Activated gamma-delta T cell (primary cell): ENCODE data around the gene PIK3CD.
"Not testable (repeated sequence)": the region's sequence is repeated elsewhere in the genome, so short reads cannot be mapped to it uniquely, and the experiment has no call there.

ENCODE experiments used
- DNase-seq: peaks from one replicate; lab custom pipeline; 2025; lab: John Stamatoyannopoulos, UW

The PIK3CD gene

DNA sequence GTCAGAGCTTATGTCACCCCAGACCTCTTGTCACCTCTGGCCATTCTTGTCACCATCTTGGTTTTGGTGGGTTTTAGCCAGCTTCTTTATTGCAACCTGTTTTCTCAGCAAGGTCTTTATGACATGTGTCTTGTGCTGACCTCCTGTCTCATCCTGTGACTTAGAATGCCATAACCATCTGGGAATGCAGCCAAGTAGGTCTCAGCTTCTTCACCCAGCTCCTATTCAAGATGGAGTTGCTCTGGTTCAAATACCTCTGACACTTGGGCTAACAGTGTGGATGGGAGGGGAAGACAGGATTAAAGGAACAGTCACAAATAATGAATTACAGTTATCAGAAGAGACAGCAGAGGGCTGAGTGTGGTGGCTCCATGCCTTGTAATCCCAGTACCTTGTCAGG lies 30.5 kb upstream of the PIK3CD start:
- no peak for DNase-seq

- no peak for DNase-seq
These were observed 27.4 kb upstream of the PIK3CD start for GRCh38 chr1:9624081-9624480.

DNA sequence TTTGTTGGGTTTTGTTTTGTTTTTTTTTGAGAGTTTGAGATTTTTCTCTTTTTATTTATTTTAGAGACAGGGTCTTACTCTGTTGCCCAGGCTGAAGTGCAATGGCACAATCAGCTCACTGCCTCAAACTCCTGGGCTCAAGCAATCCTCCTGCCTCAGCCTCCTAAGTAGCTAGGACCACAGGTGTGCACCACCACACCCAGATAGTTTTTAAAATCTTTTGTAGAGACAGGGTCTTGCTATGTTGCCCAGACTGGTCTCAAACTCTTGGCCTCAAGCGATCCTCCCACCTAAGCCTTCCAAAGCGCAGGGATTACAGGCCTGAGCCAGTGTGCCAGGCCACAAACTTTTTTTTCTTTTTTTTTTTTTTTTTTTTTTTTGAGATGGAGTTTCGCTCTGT lies 26.5 kb upstream of the PIK3CD start:
- DNase-seq, result not testable (repeated sequence)

DNA sequence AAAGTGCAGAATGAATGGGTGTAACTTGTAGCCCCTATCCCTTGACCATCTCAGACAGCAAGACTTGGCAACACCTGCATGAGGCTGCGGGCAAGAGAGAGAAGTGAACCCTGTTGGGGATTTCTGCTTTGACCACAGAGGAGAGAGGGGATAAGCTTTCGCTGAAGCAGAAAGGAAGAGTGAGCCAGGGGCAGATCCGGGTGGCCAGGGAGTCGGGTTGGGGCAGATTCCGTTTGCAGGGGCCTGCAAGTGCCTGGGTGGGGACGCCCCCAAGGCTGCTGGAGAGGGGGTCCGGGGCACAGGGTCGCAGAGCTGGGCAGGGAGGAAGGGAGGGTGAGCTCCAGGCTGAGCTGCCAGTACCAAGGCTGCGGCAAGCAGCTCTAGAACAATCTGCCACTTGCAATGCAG lies 25.3 kb upstream of the PIK3CD start:
- DNase-seq, result no peak

- DNase-seq, result no peak
These were observed 22.7 kb upstream of the PIK3CD start for GRCh38 chr1:9628541-9629444.

DNA sequence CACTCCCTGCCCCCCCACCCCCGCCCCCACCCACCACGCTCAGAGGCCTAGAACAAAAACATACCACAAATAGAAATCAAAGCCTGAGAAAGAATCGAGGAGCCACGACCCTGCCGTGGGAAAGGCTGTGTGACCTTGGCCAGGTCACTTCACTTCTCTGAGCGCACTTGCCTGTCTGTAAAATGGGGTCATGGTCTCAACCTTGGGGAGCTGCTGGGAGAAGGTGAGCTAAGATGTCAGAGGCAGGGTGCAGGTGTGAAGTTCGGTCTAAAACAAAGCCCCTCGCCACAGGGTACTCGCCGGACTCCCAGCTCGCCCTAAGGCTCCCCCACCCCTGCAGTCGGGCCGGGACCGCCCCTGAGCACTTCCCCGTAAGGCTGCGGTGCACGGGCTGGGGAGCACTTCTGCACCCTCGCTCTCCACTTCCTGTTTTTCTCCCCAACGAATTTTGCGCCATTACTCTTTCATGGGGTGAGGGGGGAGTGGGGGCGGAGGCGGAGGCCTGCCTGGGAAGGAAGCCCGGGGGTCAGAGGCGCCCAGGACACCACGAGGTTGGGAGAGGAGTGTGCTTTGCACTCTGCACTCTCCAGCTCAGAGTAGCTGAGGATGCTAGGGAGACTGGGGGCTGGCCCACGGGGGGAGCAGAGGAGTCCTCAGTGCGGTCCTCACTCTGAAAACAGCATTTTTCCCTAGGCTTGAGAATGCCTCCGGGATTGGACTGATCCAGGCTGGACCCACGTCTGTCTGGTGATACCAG lies 21.9 kb upstream of the PIK3CD start:
- DNase-seq, result peak; percentile 53

GRCh38 chr1:9630331-9631111 lies 21.0 kb upstream of the PIK3CD start:
- no peak for DNase-seq

DNA sequence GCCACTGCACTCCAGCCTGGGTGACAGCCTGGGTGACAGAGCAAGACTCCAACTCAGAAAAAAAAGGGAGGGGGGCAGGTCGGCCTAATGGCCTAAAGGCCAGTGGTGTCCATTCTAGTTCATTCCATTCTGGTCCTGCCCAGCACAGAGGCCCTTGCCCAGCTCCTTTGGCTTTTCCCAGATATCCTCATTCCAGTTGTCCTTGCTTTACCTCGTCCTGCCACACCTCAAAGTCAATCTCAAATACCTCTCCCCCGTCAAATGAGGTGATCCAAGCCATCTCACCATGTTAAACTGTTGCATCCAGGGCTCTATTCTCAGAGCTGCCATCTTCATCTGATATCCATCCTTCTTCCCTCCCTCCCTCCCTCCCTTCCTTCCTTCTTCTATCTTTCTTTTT lies 19.9 kb upstream of the PIK3CD start:
- no peak for DNase-seq

DNA sequence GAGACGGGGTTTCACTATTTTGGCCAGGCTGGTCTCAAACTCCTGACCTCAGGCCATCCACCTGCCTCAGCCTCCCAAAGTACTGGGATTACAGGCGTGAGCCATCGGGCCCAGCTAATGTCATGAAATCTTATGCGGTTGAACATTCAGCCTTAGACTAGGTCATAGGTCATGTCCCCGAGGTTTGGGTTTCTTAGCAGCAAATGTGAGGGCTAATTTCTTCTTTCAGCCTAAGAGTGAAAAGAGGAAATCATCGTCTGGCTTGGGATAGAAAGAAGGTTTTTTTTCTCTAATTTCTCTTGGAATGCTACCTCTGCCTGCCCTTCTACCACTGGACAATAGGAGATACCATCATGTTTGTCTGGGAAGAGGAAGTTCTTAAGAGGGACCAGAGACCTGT lies 18.0 kb upstream of the PIK3CD start:
- DNase-seq, result no peak

DNA sequence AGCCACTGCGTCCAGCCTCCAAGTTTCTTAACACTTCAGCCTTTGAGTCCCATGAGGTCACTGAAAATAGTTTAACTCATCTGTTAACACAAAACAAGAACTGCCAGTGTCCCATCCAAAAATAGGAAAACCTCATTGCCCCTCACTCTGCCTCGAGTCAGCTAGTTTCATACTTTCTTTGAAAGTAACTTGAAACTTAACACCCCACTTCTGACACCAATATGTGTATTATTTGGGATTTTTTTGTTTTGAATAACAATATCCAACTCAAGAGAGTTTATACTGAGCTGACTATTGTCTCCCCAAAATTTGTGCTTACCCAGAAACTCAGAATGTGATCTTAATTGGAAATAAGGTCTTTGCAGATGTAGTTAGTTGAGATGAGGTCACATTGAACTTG lies 16.9 kb upstream of the PIK3CD start:
- no peak for DNase-seq

DNA sequence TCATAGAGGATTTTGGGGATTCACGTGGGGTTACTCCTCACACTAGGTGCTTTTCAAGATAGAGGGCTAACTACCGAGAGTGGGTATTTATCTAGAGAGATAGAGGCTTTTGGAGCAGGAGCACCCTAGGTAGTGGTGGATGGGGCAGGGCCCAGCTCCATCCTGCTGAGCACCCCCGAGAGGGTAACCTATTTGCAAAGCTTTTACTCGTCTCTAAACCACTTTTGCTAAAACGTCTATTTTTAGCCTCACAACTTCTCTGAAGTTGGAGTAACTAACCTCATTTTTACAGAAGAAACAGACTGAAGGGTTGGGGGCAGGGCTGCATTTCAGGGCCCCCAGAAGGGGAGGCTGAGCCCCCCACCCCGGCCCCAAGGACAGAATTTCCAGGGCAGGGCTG lies 12.3 kb upstream of the PIK3CD start:
- no peak for DNase-seq

DNA sequence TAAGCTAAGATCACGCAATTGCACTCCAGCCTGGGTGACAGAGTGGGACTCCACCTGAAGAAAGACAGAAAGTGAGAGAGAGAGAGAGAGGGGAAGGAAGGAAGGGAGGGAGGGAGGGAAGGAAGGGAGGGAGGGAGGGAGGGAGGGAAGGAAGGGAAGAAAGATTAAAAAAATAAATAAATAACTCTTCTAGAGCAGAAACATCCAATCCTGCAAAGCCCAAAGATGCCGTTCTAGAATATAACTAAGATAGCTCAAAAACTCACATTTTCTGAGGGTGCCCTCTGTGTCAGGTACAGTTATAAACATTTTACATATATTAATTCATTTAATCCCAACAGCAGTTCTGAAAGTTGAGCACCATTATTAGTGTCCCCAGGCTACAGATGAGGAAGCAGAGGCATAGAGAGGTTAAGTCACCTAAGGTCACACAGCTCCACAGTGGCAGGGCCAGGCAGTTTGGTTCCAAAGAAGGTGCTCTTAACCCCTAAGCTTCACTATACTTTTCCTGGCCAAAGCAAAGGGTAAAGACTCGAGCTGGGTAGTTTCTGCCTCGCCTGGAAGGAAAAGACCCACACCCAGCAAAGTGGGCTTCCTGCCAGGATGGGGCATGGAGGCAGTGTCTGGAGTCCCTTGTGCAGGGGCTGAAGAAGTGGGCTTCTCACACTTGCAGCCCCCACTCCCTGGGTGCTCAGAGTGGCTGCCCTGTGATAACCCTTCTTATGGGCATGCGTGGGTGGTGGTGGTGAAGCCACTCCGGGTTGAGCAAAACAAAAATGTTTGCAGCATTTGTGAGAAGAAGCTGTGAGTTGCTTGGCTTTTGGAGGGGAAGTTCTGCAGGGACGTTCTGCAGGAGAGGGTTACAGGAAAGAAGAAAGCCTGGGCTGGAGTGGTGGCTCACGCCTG lies 7.9 kb upstream of the PIK3CD start:
- no peak for DNase-seq

- no peak for DNase-seq
These were observed 5.5 kb upstream of the PIK3CD start for GRCh38 chr1:9646037-9646436.

GRCh38 chr1:9648171-9648570 lies 3.4 kb upstream of the PIK3CD start:
- DNase-seq, result no peak

- no peak for DNase-seq
These were observed 1.8 kb upstream of the PIK3CD start for GRCh38 chr1:9649769-9650168.

DNA sequence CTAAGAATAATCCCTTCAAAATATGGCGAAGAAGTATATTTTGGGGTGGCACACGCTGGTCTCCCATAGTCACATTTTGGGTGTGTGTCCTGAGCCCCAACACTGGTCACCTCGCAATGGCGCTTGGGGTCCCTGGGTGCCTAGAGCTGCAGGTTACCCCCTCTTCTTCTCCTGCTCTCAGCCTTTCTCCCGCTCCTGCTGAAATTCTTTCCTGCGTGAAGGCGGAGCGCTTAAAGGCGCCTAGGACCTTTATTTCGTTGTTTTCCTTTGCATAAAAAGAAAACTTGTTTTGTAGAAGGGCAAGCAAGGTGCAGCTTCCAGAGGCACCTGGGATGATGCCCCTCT lies 339 bp upstream of the PIK3CD start:
- no peak for DNase-seq

DNA sequence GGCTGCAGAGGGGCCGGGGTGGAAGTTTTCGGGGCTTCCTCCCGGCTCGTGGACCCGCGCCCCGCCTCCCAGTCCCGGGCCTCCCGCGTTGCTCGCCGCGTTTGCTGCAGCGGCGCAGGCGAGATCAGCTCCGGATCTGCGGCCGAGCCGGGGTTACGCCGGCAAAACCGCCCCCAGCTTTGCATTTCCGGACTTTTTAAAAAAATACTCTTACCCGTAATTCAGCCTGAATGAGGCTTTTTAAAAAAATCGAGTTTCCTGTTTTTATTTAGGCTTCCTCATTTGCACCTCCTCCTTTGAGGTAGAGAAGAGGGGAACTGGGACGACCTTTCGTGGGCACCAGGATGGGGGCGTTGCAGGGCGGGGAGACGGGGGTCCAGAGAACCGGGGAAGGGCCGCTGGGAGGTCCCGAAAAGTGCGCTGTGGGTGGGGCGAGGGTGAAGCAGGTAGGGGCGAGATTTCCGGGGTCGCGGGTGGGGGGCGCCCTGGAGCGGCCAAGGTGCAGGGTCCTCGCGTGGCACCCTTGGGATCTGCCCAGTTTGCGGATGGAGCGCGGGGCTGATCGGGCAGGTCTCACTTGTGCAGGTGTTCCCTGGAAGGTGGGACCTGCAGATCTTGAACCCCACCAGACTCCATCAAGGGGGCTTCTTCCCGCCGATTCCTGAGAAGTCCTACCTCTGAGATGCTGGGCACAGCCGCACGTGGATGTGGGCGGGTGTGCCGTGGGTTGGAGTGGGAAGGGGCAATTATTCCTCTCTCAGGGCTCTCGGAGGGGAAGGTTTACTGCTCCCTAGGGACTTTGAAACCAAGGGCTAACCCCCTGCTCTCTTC lies 1.1 kb downstream of the PIK3CD start:
- peak; percentile 70 for DNase-seq

- no peak for DNase-seq
These were observed 1.6 kb downstream of the PIK3CD start for GRCh38 chr1:9653210-9653490.

DNA sequence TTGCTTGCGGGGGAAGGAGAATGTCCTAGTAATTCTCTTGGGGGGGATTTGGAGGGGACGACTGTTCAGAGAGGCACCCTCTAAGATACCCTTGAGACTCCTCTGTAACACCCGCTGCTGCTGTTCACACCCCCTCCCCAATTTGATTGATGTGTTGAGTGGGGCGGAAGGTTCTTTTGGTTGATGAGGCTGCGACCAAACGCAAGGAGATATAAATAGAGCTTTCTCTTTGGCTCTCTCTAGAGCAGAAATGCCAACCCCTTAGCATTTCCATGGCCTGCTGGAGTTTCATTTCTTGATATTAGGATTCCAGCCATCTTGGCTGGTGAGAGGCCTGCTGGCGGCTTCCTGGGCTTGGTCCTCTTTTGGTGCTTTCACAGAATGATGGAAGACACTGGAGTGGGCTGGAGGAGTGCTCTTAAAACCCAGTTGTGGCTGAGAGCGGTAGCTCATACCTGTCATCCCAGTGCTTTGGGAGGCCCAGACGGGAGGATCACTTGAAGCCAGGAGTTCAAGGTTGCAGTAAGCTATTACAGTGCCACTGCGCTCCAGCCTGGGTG lies 2.0 kb downstream of the PIK3CD start:
- DNase-seq, result no peak

GRCh38 chr1:9654051-9654833 lies 2.7 kb downstream of the PIK3CD start:
- DNase-seq, result no peak
